Measurements from ENCODE around the gene SPRR2A. TPM values are rescaled to one million over a fixed set of nuclear protein-coding genes. Genes with fewer than 3 reads are reported as not detected.

SPRR2A gene
- not detected in 2 replicates for total RNA-seq

DNA sequence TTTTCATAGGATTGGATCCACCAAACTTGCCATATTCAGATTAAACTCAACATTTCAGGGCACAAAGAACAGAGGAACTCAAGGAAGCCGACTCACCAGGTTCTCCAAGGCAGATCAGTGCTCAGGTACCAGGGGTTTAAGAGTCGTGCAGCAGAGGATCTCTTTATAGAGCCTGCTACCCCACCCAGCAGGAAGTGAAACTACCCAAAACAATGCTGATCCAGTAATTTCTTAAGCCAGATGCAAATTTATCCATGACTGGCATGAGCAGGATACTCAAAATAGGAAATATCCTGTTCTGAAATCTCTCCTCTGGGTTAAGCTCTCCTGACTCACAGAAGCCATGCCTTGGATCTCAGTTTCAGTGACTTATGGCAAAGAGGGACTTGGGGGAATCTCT lies at the start of gene SPRR2A:
Gene SPRR2A (minus strand): TSS at position 138 of the 400 bp plus-strand sequence. CDS start 777 bp downstream, outside the sequence.

GRCh38 chr1:153094426-153094825 lies 37.1 kb upstream of the SPRR2A start, which contains the start of gene SPRR2E:
TSS of gene SPRR2E (minus strand) at chr1:153094526. CDS start at chr1:153093751, 775 bp downstream.

DNA sequence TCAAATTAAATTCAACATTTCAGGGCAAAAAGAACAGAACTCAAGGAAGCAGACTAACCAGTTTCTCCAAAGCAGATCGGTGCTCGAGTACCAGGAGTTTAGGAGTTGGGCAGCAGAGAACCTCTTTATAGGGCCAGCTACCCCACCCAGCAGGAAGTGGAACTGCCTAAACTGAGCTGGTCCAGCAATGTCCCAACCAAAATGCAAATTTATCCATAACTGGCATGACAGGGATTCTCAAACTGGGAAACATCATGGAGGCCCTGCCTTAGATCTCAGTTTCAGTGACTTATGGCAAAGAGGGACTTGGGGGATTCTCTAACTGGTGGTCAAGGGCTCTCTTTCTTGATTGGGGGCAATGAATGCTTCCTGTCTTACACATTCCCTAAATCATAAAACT lies 14.2 kb upstream of the SPRR2A start, which contains the start of gene SPRR2B:
Gene SPRR2B (minus strand): TSS at position 101 of the 400 bp plus-strand sequence. CDS start 772 bp downstream, outside the sequence.

GRCh38 chr1:153040950-153041631 lies 16.2 kb downstream of the SPRR2A start, which contains the start of gene SPRR2D:
TSS of gene SPRR2D (minus strand) at chr1:153041120. CDS start at chr1:153040346, 774 bp downstream.

DNA sequence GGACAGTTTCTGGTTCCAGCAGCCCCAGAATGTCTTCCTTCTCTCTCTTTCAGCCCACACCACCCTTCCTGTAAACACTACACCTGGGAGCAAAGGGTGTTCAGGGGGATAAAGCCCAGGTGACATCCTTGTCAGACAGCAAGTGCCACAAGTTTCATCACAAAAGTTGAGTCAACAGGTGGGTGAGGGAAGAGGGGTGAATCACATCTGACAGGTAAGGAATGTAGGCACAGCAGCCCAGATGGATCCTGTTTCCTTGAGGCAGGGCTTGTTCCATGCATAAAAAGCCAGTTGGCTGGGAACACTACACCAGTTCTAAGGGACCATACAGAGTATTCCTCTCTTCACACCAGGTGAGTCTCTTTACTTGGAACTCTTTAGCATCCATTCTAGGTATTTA lies 26.4 kb downstream of the SPRR2A start, which contains the start of gene SPRR1B:
Gene SPRR1B (plus strand): TSS at position 309 of the 400 bp plus-strand sequence. CDS start 1,143 bp downstream, outside the sequence.

Other genes starting within 250 kb of the SPRR2A start
- gene LCE1B, start 245.5 kb downstream of the SPRR2A start, total RNA-seq = not detected in 2 replicates
- not detected in 2 replicates for gene LCE1A, start 230.0 kb downstream of the SPRR2A start, total RNA-seq
- gene LCE6A, start 214.7 kb downstream of the SPRR2A start, total RNA-seq = not detected in 2 replicates
- not detected in 2 replicates for gene LCE7A, start 197.5 kb downstream of the SPRR2A start, total RNA-seq
- not detected in 2 replicates for gene SMCP, start 179.2 kb downstream of the SPRR2A start, total RNA-seq
- gene IVL, start 149.0 kb downstream of the SPRR2A start, total RNA-seq = not detected in 2 replicates
- not detected in 2 replicates for gene SPRR5, start 110.3 kb downstream of the SPRR2A start, total RNA-seq
- not detected in 2 replicates for gene SPRR4, start 86.9 kb downstream of the SPRR2A start, total RNA-seq
- not detected in 2 replicates for gene SPRR1A, start 73.4 kb downstream of the SPRR2A start, total RNA-seq
- gene SPRR3, start 55.8 kb downstream of the SPRR2A start, total RNA-seq = not detected in 2 replicates
- not detected in 2 replicates for gene SPRR1B, start 26.3 kb downstream of the SPRR2A start, total RNA-seq
- gene SPRR2D, start 16.4 kb downstream of the SPRR2A start, total RNA-seq = not detected in 2 replicates
- not detected in 2 replicates for gene SPRR2B, start 14.1 kb upstream of the SPRR2A start, total RNA-seq
- not detected in 2 replicates for gene SPRR2E, start 37.0 kb upstream of the SPRR2A start, total RNA-seq
- gene SPRR2F, start 56.0 kb upstream of the SPRR2A start, total RNA-seq = not detected in 2 replicates
- gene SPRR2G, start 93.4 kb upstream of the SPRR2A start, total RNA-seq = not detected in 2 replicates
- gene LELP1, start 145.9 kb upstream of the SPRR2A start, total RNA-seq = not detected in 2 replicates
- not detected in 2 replicates for gene PRR9, start 160.1 kb upstream of the SPRR2A start, total RNA-seq
- gene LORICRIN, start 202.2 kb upstream of the SPRR2A start, total RNA-seq = not detected in 2 replicates

All from cardiac atrium fibroblast (primary cell).